HEK293 (cell line): ENCODE data around the gene MCF2L.

ENCODE experiments used
- CTCF ChIA-PET: fragments of 350-600 bp; formaldehyde crosslinking; extraction: SDS; loops from one replicate; lab custom pipeline; 2021; ENCODE audit warnings: antibody characterized with exemption; lab: Yijun Ruan, JAX
- POLR2A ChIA-PET: fragments of 300-600 bp; formaldehyde crosslinking; extraction: SDS; loops from one replicate; lab custom pipeline; 2020; ENCODE audit warnings: antibody characterized with exemption, inconsistent platforms; lab: Yijun Ruan, JAX
- H3K27ac ChIP-seq: fragments of 200-500 bp; sonication (Bioruptor generic); 2 replicates; pipeline ENCODE4 v1.5.1; 2014; ENCODE audit warnings: low read depth, low read length, control low read depth, inconsistent platforms; ENCODE audit errors: extremely low read depth
- H3K36me3 ChIP-seq, 2 experiments: fragments of 200-500 bp in 1 of 2; sonication (Bioruptor generic) in 1 of 2; 1 replicate in 1 of 2; 2 replicates in 1 of 2; pipeline ENCODE4 v1.5.1; 2014 to 2017; ENCODE audit warnings: inconsistent platforms in 2 of 2, low read length in 2 of 2; ENCODE audit not compliant: control insufficient read depth in 2 of 2, insufficient read depth in 1 of 2
- H3K4me1 ChIP-seq: fragments of 200-500 bp; sonication (Bioruptor generic); 2 replicates; pipeline ENCODE4 v1.5.1; 2014; ENCODE audit warnings: mild to moderate bottlenecking, low read length, inconsistent platforms; ENCODE audit not compliant: control insufficient read depth, insufficient read depth
- H3K4me3 ChIP-seq: 2 replicates; pipeline ENCODE4 v1.5.1; 2011; ENCODE audit warnings: low read depth, mild to moderate bottlenecking, control low read depth, low read length, moderate library complexity
- H3K9me3 ChIP-seq: fragments of 200-500 bp; sonication (Bioruptor generic); 2 replicates; pipeline ENCODE4 v1.5.1; 2014; ENCODE audit warnings: low read depth, low read length, inconsistent platforms; ENCODE audit not compliant: control insufficient read depth, insufficient read depth
- ELK4 ChIP-seq: IDR thresholded peaks from 2 replicates; pipeline ENCODE4 v1.6.1; 2011; ENCODE audit warnings: mild to moderate bottlenecking, low read depth, low read length, borderline replicate concordance
- REPIN1 ChIP-seq: fragments of 450-650 bp; formaldehyde crosslinking; IDR thresholded peaks from 2 replicates; pipeline ENCODE4 v1.5.1; 2017; ENCODE audit warnings: missing biosample characterization, missing genetic modification characterization, low read depth
- SP7 ChIP-seq: fragments of 450-650 bp; formaldehyde crosslinking; IDR thresholded peaks from 2 replicates; pipeline ENCODE4 v1.5.1; 2016; ENCODE audit warnings: missing biosample characterization, missing genetic modification characterization
- ZBTB10 ChIP-seq: fragments of 450-650 bp; formaldehyde crosslinking; IDR thresholded peaks from 2 replicates; pipeline ENCODE4 v1.5.1; 2016; ENCODE audit warnings: missing biosample characterization, missing genetic modification characterization
- ZBTB6 ChIP-seq: fragments of 450-650 bp; formaldehyde crosslinking; IDR thresholded peaks from 2 replicates; pipeline ENCODE4 v1.5.1; 2017; ENCODE audit warnings: missing biosample characterization, missing genetic modification characterization
- ZEB2 ChIP-seq: fragments of 450-650 bp; formaldehyde crosslinking; IDR thresholded peaks from 2 replicates; pipeline ENCODE4 v1.5.1; 2016; ENCODE audit warnings: missing biosample characterization, missing genetic modification characterization
- ZNF16 ChIP-seq: fragments of 450-650 bp; formaldehyde crosslinking; IDR thresholded peaks from 2 replicates; pipeline ENCODE4 v1.5.1; 2016; ENCODE audit warnings: low read depth, missing biosample characterization, missing genetic modification characterization
- ZNF2 ChIP-seq: fragments of 450-650 bp; formaldehyde crosslinking; IDR thresholded peaks from 2 replicates; pipeline ENCODE4 v1.5.1; 2016; ENCODE audit warnings: missing biosample characterization, missing genetic modification characterization
- ZNF416 ChIP-seq: fragments of 450-650 bp; formaldehyde crosslinking; IDR thresholded peaks from 2 replicates; pipeline ENCODE4 v1.5.1; 2016; ENCODE audit warnings: missing biosample characterization, missing genetic modification characterization
- ZNF473 ChIP-seq: fragments of 450-650 bp; formaldehyde crosslinking; IDR thresholded peaks from 2 replicates; pipeline ENCODE4 v1.5.1; 2017; ENCODE audit warnings: missing biosample characterization, missing genetic modification characterization
- ZNF488 ChIP-seq: fragments of 450-650 bp; formaldehyde crosslinking; IDR thresholded peaks from 2 replicates; pipeline ENCODE4 v1.5.1; 2016; ENCODE audit warnings: missing biosample characterization, missing genetic modification characterization
- ZNF510 ChIP-seq: fragments of 450-650 bp; formaldehyde crosslinking; IDR thresholded peaks from 2 replicates; pipeline ENCODE4 v1.5.1; 2018; ENCODE audit warnings: mild to moderate bottlenecking, missing genetic modification characterization, missing biosample characterization; ENCODE audit not compliant: insufficient replicate concordance
- ZNF521 ChIP-seq: fragments of 450-650 bp; formaldehyde crosslinking; IDR thresholded peaks from 2 replicates; pipeline ENCODE4 v1.5.1; 2017; ENCODE audit warnings: missing biosample characterization, mild to moderate bottlenecking, missing genetic modification characterization
- ZNF585B ChIP-seq: fragments of 450-650 bp; formaldehyde crosslinking; IDR thresholded peaks from 2 replicates; pipeline ENCODE4 v1.5.1; 2016; ENCODE audit warnings: missing biosample characterization, missing genetic modification characterization
- ZNF624 ChIP-seq: fragments of 450-650 bp; formaldehyde crosslinking; IDR thresholded peaks from 2 replicates; pipeline ENCODE4 v1.5.1; 2017; ENCODE audit warnings: missing biosample characterization, missing genetic modification characterization
- ZNF747 ChIP-seq: fragments of 450-650 bp; formaldehyde crosslinking; IDR thresholded peaks from 2 replicates; pipeline ENCODE4 v1.5.1; 2016; ENCODE audit warnings: missing biosample characterization, missing genetic modification characterization
- ZNF792 ChIP-seq: fragments of 450-650 bp; formaldehyde crosslinking; IDR thresholded peaks from 2 replicates; pipeline ENCODE4 v1.5.1; 2016; ENCODE audit warnings: missing biosample characterization, missing genetic modification characterization
- TF ChIP-seq, protein P1 (sequence below): fragments of 450-650 bp; formaldehyde crosslinking; IDR thresholded peaks from 2 replicates; pipeline ENCODE4 v1.5.1; 2017; ENCODE audit warnings: missing biosample characterization, missing genetic modification characterization
- TF ChIP-seq, protein P2 (sequence below): fragments of 450-650 bp; formaldehyde crosslinking; IDR thresholded peaks from 2 replicates; pipeline ENCODE4 v1.5.1; 2016; ENCODE audit warnings: missing biosample characterization, missing genetic modification characterization
- TF ChIP-seq, protein P3 (sequence below): fragments of 450-650 bp; formaldehyde crosslinking; IDR thresholded peaks from 2 replicates; pipeline ENCODE4 v1.5.1; 2016; ENCODE audit warnings: missing biosample characterization, missing genetic modification characterization

MCF2L gene

GRCh38 chr13:112986946-112987681 is 18.1 kb downstream of the MCF2L start:
- TF ChIP-seq REPIN1 (tag by site-specific recombination) = no peak
- TF ChIP-seq ZBTB6 = 0 out of 2 replicates have a peak, but pooled peaks have one; percentile 19
- CTCF ChIA-PET = no interaction called here
- no peak overlapping the region for H3K4me3 ChIP-seq
- H3K4me1 ChIP-seq = no peaks in the 10 kb centered on the region
- no peak overlapping the region for H3K27ac ChIP-seq
- H3K36me3 ChIP-seq = no peaks in the 10 kb centered on the region
- H3K9me3 ChIP-seq = no peaks in the 10 kb centered on the region
- POLR2A ChIA-PET = no interaction called here

DNA sequence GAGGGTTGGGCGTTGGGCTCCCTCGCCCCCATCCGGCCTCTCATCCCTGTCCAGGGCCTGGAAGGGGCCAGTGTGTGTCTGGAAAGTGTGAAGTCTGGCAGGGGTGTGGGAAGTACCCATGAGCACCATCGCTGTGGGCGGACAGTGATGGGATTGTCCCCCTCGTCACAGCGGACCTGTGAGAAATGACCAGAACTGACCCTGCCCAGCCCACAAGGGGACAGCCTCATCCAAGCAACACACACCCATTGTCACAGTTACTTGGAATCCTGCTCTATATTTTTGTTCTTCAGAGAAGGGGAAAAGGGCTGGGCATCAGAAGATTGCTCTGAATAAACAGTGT is 18.6 kb downstream of the MCF2L start:
- no peaks in the 10 kb centered on the region for H3K4me1 ChIP-seq
- H3K36me3 ChIP-seq = no peaks in the 10 kb centered on the region
- no peak overlapping the region for H3K27ac ChIP-seq
- no peaks in the 10 kb centered on the region for H3K9me3 ChIP-seq
- H3K4me3 ChIP-seq = no peak overlapping the region
- TF ChIP-seq, protein P1, sequence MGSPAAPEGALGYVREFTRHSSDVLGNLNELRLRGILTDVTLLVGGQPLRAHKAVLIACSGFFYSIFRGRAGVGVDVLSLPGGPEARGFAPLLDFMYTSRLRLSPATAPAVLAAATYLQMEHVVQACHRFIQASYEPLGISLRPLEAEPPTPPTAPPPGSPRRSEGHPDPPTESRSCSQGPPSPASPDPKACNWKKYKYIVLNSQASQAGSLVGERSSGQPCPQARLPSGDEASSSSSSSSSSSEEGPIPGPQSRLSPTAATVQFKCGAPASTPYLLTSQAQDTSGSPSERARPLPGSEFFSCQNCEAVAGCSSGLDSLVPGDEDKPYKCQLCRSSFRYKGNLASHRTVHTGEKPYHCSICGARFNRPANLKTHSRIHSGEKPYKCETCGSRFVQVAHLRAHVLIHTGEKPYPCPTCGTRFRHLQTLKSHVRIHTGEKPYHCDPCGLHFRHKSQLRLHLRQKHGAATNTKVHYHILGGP = no peak
- TF ChIP-seq ZNF416 (tag by site-specific recombination) (no peak), ZNF488 (tag by site-specific recombination) (no peak), ZNF473 (tag by site-specific recombination) (no peak), ZNF585B (tag by site-specific recombination) (no peak), ELK4 (no peak), ZBTB6 (no peak), ZNF2 (no peak), ZNF521 (tag by site-specific recombination) (no peak), ZNF16 (tag by site-specific recombination) (no peak), ZNF624 (tag by site-specific recombination) (no peak), ZNF792 (tag by site-specific recombination) (no peak)
- TF ChIP-seq, protein P2, sequence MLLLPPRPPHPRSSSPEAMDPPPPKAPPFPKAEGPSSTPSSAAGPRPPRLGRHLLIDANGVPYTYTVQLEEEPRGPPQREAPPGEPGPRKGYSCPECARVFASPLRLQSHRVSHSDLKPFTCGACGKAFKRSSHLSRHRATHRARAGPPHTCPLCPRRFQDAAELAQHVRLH (tag by site-specific recombination) = no peak
- TF ChIP-seq, all 188 proteins: peak for 0
- ChIA-PET POLR2A (no interaction called here), CTCF (no interaction called here)

DNA sequence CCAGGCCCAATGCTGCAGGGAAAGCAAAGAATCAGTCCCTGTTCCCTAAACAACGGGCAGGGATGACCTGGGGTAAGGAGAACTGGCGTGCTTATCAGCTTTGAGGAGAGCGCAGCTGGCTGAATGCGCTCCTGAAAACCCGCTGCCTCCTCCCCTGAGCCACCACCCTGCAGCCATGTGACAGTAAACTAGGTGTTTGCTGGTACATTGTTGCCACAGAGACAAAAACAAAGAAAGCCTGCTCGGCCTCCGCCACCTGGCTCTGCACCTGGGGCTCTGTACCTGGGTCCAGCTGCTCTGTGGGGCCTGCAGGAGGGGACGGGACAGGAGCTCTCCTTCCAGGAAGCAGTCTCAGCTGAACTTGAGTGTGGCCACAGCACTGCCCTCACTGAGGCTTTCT is 21.8 kb downstream of the MCF2L start:
- Histone ChIP-seq H3K27ac (no peak overlapping the region), H3K9me3 (no peaks in the 10 kb centered on the region), H3K36me3 (no peaks in the 10 kb centered on the region), H3K4me1 (no peaks in the 10 kb centered on the region), H3K4me3 (no peak overlapping the region)
- POLR2A ChIA-PET = no interaction called here
- CTCF ChIA-PET = interaction anchor here (0.5 to 1.7 kb wide), 4 partner anchors 9 to 414 kb away, joined by 3 to 5 read pairs (median 4); no protein-coding TSS in a partner anchor
- TF ChIP-seq, protein P3, sequence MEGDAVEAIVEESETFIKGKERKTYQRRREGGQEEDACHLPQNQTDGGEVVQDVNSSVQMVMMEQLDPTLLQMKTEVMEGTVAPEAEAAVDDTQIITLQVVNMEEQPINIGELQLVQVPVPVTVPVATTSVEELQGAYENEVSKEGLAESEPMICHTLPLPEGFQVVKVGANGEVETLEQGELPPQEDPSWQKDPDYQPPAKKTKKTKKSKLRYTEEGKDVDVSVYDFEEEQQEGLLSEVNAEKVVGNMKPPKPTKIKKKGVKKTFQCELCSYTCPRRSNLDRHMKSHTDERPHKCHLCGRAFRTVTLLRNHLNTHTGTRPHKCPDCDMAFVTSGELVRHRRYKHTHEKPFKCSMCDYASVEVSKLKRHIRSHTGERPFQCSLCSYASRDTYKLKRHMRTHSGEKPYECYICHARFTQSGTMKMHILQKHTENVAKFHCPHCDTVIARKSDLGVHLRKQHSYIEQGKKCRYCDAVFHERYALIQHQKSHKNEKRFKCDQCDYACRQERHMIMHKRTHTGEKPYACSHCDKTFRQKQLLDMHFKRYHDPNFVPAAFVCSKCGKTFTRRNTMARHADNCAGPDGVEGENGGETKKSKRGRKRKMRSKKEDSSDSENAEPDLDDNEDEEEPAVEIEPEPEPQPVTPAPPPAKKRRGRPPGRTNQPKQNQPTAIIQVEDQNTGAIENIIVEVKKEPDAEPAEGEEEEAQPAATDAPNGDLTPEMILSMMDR = no peak
- TF ChIP-seq ZNF416 (tag by site-specific recombination) (no peak), ZNF510 (no peak), SP7 (tag by site-specific recombination) (no peak), ZNF747 (tag by site-specific recombination) (no peak), ZBTB10 (tag by site-specific recombination) (no peak), ZEB2 (no peak)
